HG03460 (cell line): ENCODE data around the gene HSD17B1.
"Not testable (repeated sequence)": the region's sequence is repeated elsewhere in the genome, so short reads cannot be mapped to it uniquely, and the experiment has no call there.

Experiments
- ATAC-seq: cut with Tn5 transposase; IDR thresholded peaks from one replicate; pipeline ENCODE4 v1.9.1; 2021; ENCODE audit not compliant: unreplicated experiment

The HSD17B1 gene, protein sequence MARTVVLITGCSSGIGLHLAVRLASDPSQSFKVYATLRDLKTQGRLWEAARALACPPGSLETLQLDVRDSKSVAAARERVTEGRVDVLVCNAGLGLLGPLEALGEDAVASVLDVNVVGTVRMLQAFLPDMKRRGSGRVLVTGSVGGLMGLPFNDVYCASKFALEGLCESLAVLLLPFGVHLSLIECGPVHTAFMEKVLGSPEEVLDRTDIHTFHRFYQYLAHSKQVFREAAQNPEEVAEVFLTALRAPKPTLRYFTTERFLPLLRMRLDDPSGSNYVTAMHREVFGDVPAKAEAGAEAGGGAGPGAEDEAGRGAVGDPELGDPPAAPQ

DNA sequence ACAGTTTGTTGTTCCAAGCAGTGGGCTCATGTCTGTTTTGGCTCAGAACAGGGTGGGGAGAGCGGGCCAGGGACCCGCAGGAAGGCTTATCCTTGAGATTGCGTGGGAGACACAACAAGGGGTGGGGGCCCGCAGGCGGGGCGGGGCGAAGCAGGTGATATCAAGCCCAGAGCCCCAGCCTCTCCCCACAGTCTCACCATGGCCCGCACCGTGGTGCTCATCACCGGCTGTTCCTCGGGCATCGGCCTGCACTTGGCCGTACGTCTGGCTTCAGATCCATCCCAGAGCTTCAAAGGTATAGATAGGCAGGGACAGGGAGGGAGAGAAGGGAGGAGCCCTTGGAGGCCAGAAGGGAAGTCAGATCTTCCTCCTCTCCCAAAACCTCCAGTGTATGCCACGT is at the start of gene HSD17B1:
Gene HSD17B1 (plus strand): TSS at position 188 of the 400 bp plus-strand sequence. CDS start 11 bp downstream, at position 199.
- not testable (repeated sequence) for ATAC-seq

DNA sequence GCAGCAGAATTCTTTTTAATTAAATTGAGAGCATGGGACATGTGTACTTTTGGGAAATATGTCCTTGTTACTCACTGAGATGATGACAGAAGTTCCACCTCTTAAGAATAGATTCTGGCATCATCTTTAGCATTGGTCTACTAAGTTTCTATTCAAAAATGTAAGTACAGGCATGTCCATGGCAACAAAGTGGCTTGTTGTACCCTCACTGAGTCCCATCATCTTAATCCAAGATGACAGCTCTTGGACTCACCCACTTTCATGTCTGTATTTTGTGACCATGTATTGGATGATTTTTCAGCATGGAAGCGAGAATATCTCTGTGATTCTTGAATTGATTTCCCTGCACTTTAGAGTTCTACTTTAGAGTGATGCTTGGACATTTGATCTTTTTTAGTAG is 49.8 kb upstream of the HSD17B1 start:
- no peak for ATAC-seq

DNA sequence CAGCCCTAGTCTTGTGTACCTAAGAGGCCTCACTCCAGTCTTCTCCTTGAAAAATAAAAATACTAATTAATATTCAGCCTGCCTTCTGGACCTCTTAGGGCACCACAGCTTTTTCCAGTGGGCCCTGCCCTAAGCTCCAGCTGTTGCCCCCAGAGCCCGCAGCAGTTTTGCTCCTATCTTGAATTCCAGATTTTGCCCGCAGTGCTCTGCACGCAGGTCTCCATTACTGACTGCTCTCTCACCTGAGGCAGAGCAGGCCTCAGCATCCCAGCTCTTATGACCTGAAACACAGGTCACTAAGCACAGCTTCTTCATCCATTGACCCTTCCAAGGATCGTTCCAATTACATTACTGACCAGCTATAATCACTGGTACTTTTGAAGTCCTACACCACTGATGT is 45.1 kb upstream of the HSD17B1 start:
- no peak for ATAC-seq

DNA sequence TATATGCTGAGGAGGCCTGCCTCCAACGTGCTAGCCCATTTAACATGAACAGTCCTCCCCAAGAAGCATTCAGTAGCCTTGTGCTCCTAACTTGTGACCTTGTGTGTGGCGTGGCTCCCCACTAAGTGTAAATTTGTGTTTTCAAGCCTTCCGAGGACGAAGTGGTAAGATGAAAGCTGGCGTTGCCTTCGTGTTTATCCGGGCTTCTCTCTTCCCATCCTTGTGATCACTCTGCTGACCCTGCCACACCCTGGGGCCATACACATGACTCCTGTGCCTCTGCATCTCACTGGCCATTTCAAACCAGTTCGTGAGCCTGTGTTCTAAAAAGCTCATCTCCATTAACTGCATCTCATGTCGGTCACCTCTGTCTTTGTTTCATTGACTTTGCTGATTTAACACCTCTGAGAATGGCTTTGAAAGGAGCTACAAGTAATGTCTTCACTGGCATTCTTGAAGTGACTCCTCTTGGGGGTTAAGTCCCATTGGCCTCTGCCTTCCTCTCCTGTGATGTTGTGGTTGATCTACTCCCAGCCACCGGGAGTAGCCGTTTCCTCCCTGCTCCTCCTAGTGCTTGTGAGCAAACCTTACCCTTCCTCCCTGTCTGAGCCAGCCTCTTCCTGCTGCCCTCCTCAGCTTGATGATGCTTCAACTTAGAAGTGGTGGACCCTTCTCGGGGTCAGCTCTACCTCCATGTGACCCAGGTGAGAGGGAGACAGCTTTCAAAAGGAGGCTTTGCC is 44.1 kb upstream of the HSD17B1 start:
- ATAC-seq: no peak

DNA sequence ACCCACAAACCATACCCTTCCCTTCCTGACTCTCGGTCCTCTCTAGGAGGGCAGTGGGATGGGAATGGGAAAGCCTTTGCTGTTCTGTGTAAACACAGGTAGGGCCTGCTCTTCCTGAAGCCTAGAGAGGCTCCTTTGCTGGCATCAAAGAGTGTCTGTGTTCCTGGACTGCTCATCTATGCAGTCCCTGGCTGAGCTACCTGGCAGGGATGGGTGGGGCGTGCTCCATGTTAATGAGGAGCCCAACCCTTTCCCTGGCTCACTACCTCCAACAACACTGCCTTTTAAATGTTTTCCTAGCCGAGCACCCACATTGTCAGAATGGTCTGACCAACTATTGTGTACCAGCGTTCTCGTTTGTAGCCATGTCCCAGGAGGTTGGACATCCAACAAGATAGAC is 43.3 kb upstream of the HSD17B1 start:
- no peak for ATAC-seq

DNA sequence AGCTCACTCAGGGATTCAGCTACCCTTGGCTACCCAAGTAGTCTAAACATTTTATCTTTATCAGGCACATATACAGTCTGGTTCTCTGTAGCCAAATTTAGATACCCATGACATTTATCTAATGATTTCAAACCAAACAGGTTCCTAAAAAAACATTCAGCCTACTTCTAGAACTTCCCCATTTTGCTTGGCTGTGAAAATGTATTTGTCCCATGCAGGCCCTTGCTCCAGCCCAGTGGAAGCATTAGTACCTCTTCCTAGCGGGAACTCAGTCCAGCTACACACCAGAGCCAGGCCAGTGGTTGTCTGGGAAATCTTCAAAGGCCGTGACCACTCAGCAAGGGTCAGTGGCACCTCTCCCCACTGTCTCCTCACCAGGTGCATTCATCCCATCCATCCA is 42.9 kb upstream of the HSD17B1 start:
- no peak for ATAC-seq

DNA sequence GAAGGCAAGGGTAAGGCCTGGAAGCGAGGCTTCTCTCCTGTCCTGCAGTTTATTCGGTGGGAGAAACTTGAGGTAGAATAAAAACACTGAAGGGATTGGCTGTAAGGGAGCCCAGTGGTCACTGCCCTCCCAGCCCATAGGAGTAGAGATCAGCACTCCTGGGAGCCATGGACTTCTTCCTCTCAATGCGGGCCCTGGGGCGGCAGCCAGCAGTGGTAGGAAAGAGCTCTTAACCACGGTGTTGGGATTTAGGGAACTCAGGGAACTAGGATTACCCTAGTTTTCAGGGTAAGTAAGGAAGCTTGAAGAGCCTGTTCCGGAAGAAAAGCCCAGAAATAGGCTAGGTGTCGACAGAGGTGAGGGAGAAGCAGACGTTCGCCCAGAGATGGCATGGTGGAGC is 40.5 kb upstream of the HSD17B1 start:
- no peak for ATAC-seq

DNA sequence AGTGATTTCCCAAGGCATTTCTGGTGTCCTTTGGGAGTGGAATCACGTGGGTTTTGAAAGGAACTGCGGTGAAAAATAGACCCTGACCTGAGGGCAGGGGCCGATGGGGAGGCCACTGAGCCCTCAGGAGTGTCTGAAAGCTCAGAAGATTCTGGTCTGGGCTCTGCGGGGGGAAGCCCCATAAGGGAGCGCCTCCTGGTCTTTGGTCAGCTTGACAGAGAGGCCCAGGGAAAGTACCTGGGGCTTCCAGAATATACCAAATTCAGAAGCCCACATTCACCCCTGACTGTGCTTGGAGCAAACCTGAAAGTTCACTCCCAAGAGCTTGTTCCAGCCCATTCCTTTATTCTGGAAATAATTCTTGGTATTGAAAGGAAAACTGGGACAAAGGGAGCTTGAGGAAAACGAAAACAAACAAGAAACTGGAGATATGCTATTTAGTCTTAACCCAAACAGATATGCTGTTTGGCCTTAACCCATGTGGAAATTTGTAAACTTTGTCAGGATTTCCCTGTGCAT is 39.9 kb upstream of the HSD17B1 start:
- no peak for ATAC-seq

DNA sequence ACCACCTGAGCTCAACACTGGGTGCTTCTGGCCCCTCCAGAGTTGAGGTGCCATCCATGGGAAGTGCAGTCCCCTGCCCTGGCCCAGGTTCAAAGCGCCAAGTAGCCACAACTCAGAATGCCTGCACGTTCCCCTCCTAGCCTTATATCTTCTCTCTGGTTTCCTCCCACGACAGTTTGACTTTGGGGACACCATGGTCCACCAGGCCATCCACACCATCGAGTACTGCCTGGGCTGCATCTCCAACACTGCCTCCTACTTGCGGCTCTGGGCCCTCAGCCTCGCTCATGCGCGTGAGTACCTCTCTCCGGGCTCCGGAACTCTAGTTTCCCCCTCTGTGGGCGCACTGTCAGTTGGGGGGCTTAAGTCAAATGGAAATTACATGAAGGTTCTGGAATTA is 39.0 kb upstream of the HSD17B1 start:
- no peak for ATAC-seq

DNA sequence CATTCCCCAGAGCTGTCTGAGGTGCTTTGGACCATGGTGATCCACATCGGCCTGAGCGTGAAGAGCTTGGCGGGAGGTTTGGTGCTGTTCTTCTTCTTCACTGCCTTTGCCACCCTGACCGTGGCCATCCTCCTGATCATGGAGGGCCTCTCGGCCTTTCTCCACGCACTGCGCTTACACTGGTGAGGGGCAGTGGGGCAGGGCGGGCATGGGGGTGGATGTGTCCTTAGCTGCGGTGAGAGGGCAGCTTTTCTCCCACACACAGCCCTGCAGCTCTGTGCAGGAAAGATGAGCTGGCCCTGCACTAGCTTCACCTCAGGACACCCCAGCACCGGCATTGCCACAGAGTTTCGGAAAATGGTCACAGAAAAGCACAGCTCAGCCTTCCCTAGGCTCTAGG is 38.4 kb upstream of the HSD17B1 start:
- no peak for ATAC-seq

DNA sequence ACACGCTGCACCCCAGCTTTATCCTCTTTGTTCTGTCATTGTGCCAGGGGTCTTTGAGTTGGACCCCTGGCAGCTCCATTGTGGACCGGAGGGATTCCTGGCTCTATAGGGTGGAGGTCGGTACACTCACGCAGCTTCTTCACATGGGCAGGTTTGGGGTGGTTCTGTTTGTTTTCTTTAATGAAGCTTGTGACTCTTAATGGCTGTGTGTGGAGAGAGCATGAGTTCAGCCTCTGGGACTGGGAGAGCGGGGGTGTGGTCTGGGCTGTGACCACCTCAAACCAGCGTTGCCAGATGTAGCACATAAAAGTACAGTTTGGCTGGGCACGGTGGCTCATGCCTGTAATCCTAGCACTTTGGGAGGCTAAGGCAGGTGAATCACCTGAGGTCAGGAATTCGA is 37.9 kb upstream of the HSD17B1 start:
- ATAC-seq: no peak

DNA sequence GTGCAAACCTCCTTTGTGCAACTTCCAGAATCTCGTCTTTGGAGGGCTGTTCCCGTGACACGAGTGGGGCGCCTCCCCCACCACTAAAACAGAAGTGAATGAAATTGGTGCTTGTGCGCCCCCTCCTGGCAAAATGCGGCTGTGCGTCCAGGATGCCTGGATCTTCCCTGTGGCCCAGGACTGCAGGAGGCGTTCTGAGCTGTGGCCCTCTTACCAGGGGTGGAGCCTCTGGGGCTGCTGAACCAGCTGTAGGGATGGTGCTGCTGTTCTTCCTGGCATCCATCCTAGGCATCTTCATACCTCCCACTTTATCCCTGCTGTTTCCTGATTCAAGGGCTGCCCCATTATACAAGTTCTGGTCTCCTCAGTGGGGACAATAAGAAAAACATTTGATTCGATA is 35.2 kb upstream of the HSD17B1 start:
- ATAC-seq: no peak

DNA sequence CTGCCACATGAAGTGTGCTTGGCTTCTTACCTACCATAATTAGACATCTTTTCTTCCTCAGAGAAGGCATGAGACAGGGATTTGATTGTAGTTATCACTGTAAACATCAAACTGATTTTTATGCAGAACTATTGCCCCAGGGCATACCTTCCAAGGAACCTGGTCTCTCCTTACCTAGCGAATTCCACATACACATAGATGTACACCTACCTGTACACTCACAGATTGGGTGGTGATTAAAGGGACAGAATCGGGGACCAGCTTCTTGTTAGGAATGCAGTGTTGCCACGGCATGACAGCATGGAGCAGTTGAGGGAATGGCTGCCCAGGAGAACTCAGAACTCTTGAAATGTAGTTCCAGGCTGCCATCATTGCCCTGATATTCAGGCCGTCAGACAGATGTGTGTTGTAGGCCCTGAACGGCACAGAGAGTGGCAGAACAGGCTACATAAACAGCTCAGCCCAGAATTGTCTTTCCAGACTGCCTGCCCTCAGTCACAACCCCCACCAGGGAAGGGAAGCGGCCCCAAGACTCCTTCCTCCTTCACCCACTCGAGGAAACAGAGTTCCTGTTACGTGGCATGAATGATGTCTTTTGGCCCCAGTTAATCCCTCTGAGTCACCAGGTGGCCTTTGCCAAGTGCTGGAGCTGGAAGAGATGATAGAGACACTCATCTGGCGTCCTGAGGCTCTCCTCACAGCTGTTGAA is 34.5 kb upstream of the HSD17B1 start:
- ATAC-seq: no peak

DNA sequence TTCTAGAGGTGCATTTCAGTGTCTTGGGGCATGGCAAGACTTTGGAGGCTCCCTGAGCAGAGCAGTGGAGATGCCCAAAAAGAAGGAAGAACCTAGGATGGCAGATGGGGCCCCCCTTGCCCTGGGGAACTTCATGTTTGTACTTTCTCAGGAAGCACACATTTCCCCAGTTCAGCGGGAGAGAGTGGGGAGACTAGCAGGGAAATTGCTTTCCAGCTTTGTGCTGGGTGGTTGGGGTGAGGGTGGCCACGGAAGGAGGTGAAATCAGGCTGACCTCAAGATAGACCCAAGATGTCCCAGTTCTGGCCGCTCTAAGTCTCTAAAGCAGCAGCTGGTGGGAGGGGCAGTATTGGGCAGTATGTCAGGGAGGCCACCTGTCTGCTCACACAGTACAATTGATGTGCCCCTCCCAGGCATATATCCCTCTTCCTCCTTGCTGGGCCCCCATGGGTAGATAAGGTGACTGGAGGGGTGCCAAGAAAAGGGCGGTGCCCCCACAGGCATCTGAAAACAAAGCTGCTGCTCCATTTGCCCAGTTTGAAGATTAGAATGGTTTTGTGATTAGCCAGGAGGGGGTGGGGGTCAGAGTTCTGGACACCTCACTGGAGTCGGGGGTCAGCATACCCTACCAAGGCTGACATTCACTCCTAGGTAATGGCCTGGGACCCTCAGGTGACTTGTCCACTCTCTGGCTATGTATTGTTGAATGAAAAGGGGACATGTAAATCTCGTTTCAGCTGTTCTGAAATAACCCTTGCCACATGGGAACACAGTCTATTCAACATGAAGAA is 33.8 kb upstream of the HSD17B1 start:
- no peak for ATAC-seq

DNA sequence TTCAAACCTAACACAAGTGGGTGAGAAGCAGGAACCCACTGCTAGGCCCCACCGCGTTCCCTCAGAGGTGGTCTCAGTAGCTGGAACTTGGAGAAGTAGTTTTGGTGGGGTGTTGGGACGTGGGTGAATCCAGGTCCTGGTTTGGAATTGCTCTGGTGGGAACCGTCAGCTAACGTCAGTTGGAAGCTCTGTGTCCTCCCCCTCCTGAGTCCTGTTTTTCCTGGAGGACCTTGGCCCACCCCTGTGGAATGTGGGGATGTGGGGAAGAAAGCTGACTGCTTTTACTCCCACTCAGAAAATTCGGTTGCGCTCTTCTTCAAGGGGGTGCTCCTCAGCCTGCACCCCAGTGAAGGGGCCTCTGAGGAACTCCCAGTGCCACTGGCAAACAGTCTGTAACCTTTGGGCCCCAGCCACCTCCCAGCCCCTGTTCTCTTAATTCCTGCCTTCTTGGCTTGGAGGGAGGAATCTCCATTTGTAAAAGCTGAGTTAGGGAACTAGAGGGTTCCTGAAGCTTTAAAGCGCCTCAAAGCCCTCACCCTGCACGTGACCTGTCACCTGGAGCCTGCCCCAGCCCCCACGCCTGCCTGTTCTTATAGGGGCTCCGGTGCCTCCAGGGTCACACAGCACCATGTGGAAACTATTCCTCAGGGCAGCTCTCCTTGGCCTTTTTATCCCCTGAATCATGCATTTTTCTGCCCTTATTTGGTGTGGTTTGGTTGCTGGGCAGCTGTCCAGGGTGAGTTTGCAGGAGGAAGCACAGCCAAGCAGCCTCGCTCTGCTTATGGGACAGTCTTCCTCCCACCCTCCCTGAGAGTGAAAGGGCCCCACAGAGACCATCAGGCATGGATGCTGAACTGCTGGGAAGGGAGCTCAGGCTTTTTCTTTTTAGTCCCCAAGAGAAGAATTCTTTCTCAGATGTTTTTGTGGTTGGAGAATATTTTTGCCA is 32.9 kb upstream of the HSD17B1 start:
- ATAC-seq: no peak

DNA sequence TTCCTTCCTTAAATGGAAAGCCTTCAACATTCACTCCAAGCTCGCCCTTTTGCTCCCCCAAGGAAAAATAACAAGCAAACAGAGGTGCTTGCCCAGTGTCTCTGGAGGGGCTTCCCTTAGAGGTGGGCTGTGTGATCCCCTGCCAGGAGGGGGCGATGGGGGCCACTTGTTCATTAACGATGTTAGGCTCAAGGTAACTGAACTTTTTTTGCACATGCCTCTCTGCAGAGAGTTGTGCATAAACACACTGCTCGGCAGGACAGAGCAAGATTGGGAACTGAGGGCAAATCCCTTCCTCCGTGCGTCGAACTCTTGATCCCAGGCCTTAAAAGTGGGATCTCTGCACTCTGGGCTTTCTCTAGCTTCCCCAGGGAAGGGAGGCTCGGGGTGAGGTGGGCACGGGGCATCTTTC is 32.2 kb upstream of the HSD17B1 start:
- ATAC-seq: no peak

DNA sequence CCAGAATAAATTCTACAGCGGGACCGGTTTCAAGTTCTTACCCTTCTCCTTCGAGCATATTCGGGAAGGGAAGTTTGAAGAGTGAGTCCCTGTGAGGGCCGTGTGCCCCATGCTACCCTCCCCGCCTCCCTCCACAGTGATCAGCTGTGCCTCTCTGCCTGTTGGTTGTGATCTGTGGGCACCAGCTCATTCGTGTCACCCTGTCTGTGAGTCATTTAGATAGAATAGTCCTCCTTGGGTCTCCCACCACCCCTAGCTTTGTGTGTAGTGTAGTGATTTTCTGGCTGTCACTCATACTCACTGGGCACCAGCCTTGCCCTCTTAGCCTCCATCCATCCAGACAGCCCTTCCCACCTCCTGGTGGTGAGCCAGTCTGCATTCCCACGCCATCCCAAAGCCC is 31.7 kb upstream of the HSD17B1 start:
- ATAC-seq: no peak

DNA sequence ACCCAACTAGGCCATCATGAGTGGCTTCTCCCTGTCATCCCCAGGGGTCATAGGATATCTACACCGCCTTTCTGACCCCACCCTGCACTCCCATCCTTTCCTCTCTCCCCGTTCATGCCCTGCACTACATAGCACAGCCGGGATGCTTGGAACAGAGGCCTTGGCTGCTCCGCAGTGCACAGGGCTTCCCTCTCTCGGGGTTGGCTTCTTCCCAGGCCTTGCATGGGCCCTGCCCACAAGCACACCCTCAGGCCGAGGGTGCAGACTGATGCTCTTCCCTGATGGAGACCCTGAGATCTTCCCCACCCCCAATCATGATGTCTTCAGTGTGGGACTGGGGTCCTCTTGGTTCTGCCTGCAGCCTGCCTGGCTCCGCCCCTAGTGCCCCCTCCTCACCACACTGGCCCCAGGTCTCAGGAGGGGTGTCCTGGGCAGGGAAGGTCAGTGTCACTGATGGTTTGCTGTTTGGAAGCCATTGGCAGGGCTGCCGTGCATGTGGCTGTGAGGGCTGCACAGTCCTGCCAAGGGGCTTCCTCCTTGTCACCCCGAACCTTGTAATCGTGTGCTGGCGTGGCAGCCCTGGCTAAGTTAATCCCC is 31.0 kb upstream of the HSD17B1 start:
- no peak for ATAC-seq

DNA sequence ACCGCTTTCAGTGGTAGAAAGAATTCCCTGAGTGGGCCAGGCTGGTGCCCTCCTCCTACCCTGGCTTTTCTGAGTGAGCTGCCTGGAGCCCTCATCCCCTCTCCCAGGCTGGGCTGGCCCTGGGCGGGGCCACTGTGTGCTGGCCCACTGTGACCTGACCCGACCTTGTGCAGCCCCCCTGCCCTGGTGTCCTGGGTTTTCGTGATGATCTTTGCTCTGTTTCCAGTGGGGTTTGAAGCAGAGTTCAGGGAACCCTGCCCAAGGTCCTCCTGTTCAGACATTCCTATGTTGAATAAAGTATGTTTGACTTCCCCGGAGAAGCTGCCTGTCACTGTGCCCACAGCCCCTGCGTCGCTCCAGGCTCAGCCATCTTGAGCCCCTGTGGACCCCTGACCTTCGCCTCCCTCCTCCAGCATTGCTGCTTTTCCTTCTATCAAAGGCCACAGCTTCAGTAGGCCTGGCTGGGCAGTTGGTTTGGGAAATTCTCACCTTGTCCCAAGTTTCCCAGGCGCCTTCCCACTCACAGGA is 30.4 kb upstream of the HSD17B1 start:
- ATAC-seq: no peak
